ENCODE measurements around the gene INTS1. TPM values are rescaled to one million over a fixed set of nuclear protein-coding genes. Genes with fewer than 3 reads are reported as not detected.
A peak's percentile ranks its signal among the peaks of the same experiment; 100 is the strongest.

The INTS1 gene
- total RNA-seq, 8 experiments from 2014 or later = 19.5 to 80.2 (median 39.3) TPM

- peak in 5 of 8 experiments; percentile 4 to 10 (median 5) for ATAC-seq (replicated peaks in 6 of 8)
- Histone ChIP-seq H3K27ac (no peak overlapping the region), H3K4me3 (no peak overlapping the region), H3K4me1 (replicated peaks in 1 of 2) (no peaks in the 10 kb centered on the region)
- in situ Hi-C loops (cut with MboI; ENCODE audit: low pct_unique_long_range_greater_than_20kb in 2 of 9, low sequenced_read_pairs in 9 of 9, unreplicated experiment in 9 of 9) = no loop called here
- 91 to 100% methylated on average over 1 to 4 of the region's 27 CpGs; no CpG with 5 or more reads in 8 of the 10 experiments for WGBS, 10 experiments
These were observed 9.2 kb downstream of the INTS1 start for GRCh38 chr7:1494866-1495563.

GRCh38 chr7:1494447-1494846 lies 9.7 kb downstream of the INTS1 start:
- no peak overlapping the region for H3K27ac ChIP-seq
- ATAC-seq (replicated peaks in 6 of 8) = peak in 2 of 8 experiments; percentile 3 to 4

GRCh38 chr7:1493571-1493970 lies 10.6 kb downstream of the INTS1 start:
- no peak overlapping the region for H3K4me3 ChIP-seq
- H3K4me1 ChIP-seq (replicated peaks in 1 of 2) = no peaks in the 10 kb centered on the region
- no peak overlapping the region for H3K27ac ChIP-seq
- in situ Hi-C loops (cut with MboI; ENCODE audit: low pct_unique_long_range_greater_than_20kb in 2 of 9, low sequenced_read_pairs in 9 of 9, unreplicated experiment in 9 of 9) = no loop called here
- ATAC-seq (replicated peaks in 6 of 8) = peak in 1 of 8 experiments; percentile 9
- WGBS, 10 experiments = 20 to 99% (median 90%) methylated on average over 1 to 13 of the region's 26 CpGs; no CpG with 5 or more reads in 7 of the 10 experiments

More at GRCh38 chr7:1494447-1494846, 9.7 kb downstream of the INTS1 start:
- in situ Hi-C loops (cut with MboI; ENCODE audit: low pct_unique_long_range_greater_than_20kb in 2 of 9, low sequenced_read_pairs in 9 of 9, unreplicated experiment in 9 of 9) = no loop called here
- Histone ChIP-seq H3K4me1 (replicated peaks in 1 of 2) (no peaks in the 10 kb centered on the region), H3K4me3 (no peak overlapping the region)
- no CpG with 5 or more reads among the region's 25 CpGs for WGBS, 10 experiments

- peak in 1 of 8 experiments; percentile 22 for ATAC-seq (replicated peaks in 6 of 8)
- WGBS, 10 experiments = no CpG with 5 or more reads among the region's 20 CpGs
- H3K27ac ChIP-seq = no peak overlapping the region
- H3K4me3 ChIP-seq = no peak overlapping the region
- H3K4me1 ChIP-seq (replicated peaks in 1 of 2) = no peaks in the 10 kb centered on the region
- in situ Hi-C loops (cut with MboI; ENCODE audit: low pct_unique_long_range_greater_than_20kb in 2 of 9, low sequenced_read_pairs in 9 of 9, unreplicated experiment in 9 of 9) = no loop called here
These were observed 11.1 kb downstream of the INTS1 start for GRCh38 chr7:1493129-1493528.

- 73 to 100% (median 94%) methylated on average over 2 to 8 of the region's 33 CpGs; no CpG with 5 or more reads in 3 of the 10 experiments for WGBS, 10 experiments
- ATAC-seq (replicated peaks in 6 of 8) = no peak
These were observed 11.5 kb downstream of the INTS1 start for GRCh38 chr7:1492640-1493039.

GRCh38 chr7:1492221-1492620 lies 12.0 kb downstream of the INTS1 start:
- 83 to 100% (median 97%) methylated on average over 1 to 8 of the region's 10 CpGs; no CpG with 5 or more reads in 2 of the 10 experiments for WGBS, 10 experiments
- no peak for ATAC-seq (replicated peaks in 6 of 8)
- H3K27ac ChIP-seq = no peak overlapping the region
- H3K4me1 ChIP-seq (replicated peaks in 1 of 2) = no peaks in the 10 kb centered on the region
- no peak overlapping the region for H3K4me3 ChIP-seq
- in situ Hi-C loops (cut with MboI; ENCODE audit: low pct_unique_long_range_greater_than_20kb in 2 of 9, low sequenced_read_pairs in 9 of 9, unreplicated experiment in 9 of 9) = no loop called here

More at GRCh38 chr7:1492640-1493039, 11.5 kb downstream of the INTS1 start:
- Histone ChIP-seq H3K27ac (no peak overlapping the region), H3K4me3 (no peak overlapping the region), H3K4me1 (replicated peaks in 1 of 2) (no peaks in the 10 kb centered on the region)
- in situ Hi-C loops (cut with MboI; ENCODE audit: low pct_unique_long_range_greater_than_20kb in 2 of 9, low sequenced_read_pairs in 9 of 9, unreplicated experiment in 9 of 9) = no loop called here

- H3K4me1 ChIP-seq (replicated peaks in 1 of 2) = no peaks in the 10 kb centered on the region
- WGBS, 10 experiments = 87 to 100% (median 95%) methylated on average over 1 to 16 of the region's 19 CpGs; no CpG with 5 or more reads in 4 of the 10 experiments
- no peak overlapping the region for H3K27ac ChIP-seq
- no peak for ATAC-seq (replicated peaks in 6 of 8)
- H3K4me3 ChIP-seq = no peak overlapping the region
- in situ Hi-C loops (cut with MboI; ENCODE audit: low pct_unique_long_range_greater_than_20kb in 2 of 9, low sequenced_read_pairs in 9 of 9, unreplicated experiment in 9 of 9) = no loop called here
These were observed 13.4 kb downstream of the INTS1 start for GRCh38 chr7:1490837-1491236.

GRCh38 chr7:1489336-1489735 lies 14.9 kb downstream of the INTS1 start:
- Histone ChIP-seq H3K4me1 (replicated peaks in 1 of 2) (no peaks in the 10 kb centered on the region), H3K4me3 (no peak overlapping the region), H3K27ac (no peak overlapping the region)
- WGBS, 10 experiments = 88 to 91% methylated on average over 9 to 10 of the region's 18 CpGs; no CpG with 5 or more reads in 8 of the 10 experiments
- no peak for ATAC-seq (replicated peaks in 6 of 8)
- in situ Hi-C loops (cut with MboI; ENCODE audit: low pct_unique_long_range_greater_than_20kb in 2 of 9, low sequenced_read_pairs in 9 of 9, unreplicated experiment in 9 of 9) = no loop called here

GRCh38 chr7:1488016-1488415 lies 16.2 kb downstream of the INTS1 start:
- WGBS, 10 experiments = 67 to 100% (median 91%) methylated on average over 1 to 8 of the region's 20 CpGs; no CpG with 5 or more reads in 3 of the 10 experiments
- no peak for ATAC-seq (replicated peaks in 6 of 8)
- no peaks in the 10 kb centered on the region for H3K4me1 ChIP-seq (replicated peaks in 1 of 2)
- H3K4me3 ChIP-seq = no peak overlapping the region
- H3K27ac ChIP-seq = no peak overlapping the region
- in situ Hi-C loops (cut with MboI; ENCODE audit: low pct_unique_long_range_greater_than_20kb in 2 of 9, low sequenced_read_pairs in 9 of 9, unreplicated experiment in 9 of 9) = no loop called here

- 85 to 100% methylated on average over 1 to 4 of the region's 25 CpGs; no CpG with 5 or more reads in 8 of the 10 experiments for WGBS, 10 experiments
- no peak overlapping the region for H3K27ac ChIP-seq
- in situ Hi-C loops (cut with MboI; ENCODE audit: low pct_unique_long_range_greater_than_20kb in 2 of 9, low sequenced_read_pairs in 9 of 9, unreplicated experiment in 9 of 9) = no loop called here
These were observed 16.7 kb downstream of the INTS1 start for GRCh38 chr7:1487466-1487865.

GRCh38 chr7:1486571-1486970 lies 17.6 kb downstream of the INTS1 start:
- H3K27ac ChIP-seq = no peak overlapping the region
- H3K4me3 ChIP-seq = no peak overlapping the region
- no peaks in the 10 kb centered on the region for H3K4me1 ChIP-seq (replicated peaks in 1 of 2)
- WGBS, 10 experiments = 84 to 100% (median 97%) methylated on average over 1 to 9 of the region's 23 CpGs; no CpG with 5 or more reads in 5 of the 10 experiments
- in situ Hi-C loops (cut with MboI; ENCODE audit: low pct_unique_long_range_greater_than_20kb in 2 of 9, low sequenced_read_pairs in 9 of 9, unreplicated experiment in 9 of 9) = no loop called here
- ATAC-seq (replicated peaks in 6 of 8) = no peak

More at GRCh38 chr7:1487466-1487865, 16.7 kb downstream of the INTS1 start:
- no peak for ATAC-seq (replicated peaks in 6 of 8)
- Histone ChIP-seq H3K4me1 (replicated peaks in 1 of 2) (no peaks in the 10 kb centered on the region), H3K4me3 (no peak overlapping the region)

GRCh38 chr7:1485156-1485555 lies 19.0 kb downstream of the INTS1 start:
- no peak for ATAC-seq (replicated peaks in 6 of 8)
- H3K4me1 ChIP-seq (replicated peaks in 1 of 2) = no peaks in the 10 kb centered on the region
- H3K4me3 ChIP-seq = no peak overlapping the region
- H3K27ac ChIP-seq = no peak overlapping the region
- 93 to 100% (median 98%) methylated on average over 2 to 9 of the region's 19 CpGs; no CpG with 5 or more reads in 6 of the 10 experiments for WGBS, 10 experiments
- in situ Hi-C loops (cut with MboI; ENCODE audit: low pct_unique_long_range_greater_than_20kb in 2 of 9, low sequenced_read_pairs in 9 of 9, unreplicated experiment in 9 of 9) = no loop called here

- H3K27ac ChIP-seq = no peak overlapping the region
- no peak overlapping the region for H3K4me3 ChIP-seq
- in situ Hi-C loops (cut with MboI; ENCODE audit: low pct_unique_long_range_greater_than_20kb in 2 of 9, low sequenced_read_pairs in 9 of 9, unreplicated experiment in 9 of 9) = no loop called here
- 86 to 100% (median 90%) methylated on average over 1 to 7 of the region's 12 CpGs; no CpG with 5 or more reads in 7 of the 10 experiments for WGBS, 10 experiments
- H3K4me1 ChIP-seq (replicated peaks in 1 of 2) = no peaks in the 10 kb centered on the region
- peak in 1 of 8 experiments; percentile 8 for ATAC-seq (replicated peaks in 6 of 8)
These were observed 19.6 kb downstream of the INTS1 start for GRCh38 chr7:1484569-1484968.

Measured in motor neuron (in vitro differentiated cells).